ENCODE measurements around the gene RFC3. TPM values are rescaled to one million over a fixed set of nuclear protein-coding genes. Genes with fewer than 3 reads are reported as not detected.
"Not testable (repeated sequence)": the region's sequence is repeated elsewhere in the genome, so short reads cannot be mapped to it uniquely, and the experiment has no call there.

The RFC3 gene
- polyA plus RNA-seq, 1 of the 3 experiments (the other 2 are of a cell fraction): 15.8 TPM

DNA sequence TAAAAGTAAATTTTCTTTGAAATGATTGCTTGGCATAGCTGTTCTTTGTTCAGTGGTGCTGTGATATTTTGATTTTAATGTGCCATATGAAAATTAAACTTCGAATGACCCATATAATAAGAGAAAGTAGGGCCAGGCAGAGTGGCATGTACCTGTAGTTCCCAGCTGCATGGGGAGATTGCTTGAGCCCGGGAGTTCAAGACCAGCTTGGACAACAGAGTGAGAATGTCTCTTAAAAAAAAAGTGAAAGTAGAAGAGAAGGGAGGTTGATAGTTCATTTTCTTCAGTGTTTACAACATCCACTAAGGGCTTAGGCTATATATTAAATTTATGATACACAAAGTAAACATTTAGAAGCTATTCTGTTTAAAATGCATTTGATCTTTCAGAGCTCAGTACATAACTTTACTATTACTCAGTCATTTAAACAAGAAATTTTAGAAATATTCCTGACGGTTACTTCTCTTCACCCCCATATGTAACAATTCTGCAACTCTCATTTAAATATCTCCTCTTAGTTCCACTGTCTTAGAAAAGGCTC, 17.2 kb upstream of the RFC3 start (continued):
- no peak for TF ChIP-seq USF1 (IDR thresholded peaks at IDR 0.05; ENCODE audit: borderline replicate concordance, low read depth)
- TF ChIP-seq RAD21 (IDR thresholded peaks at IDR 0.05; ENCODE audit: low read length): no peak
- TF ChIP-seq SIN3A (IDR thresholded peaks at IDR 0.05; ENCODE audit: borderline replicate concordance, low read depth, low read length): no peak
- no peak for TF ChIP-seq RFX5 (IDR thresholded peaks at IDR 0.05; ENCODE audit: low read length)
- no peak for TF ChIP-seq TCF12 (IDR thresholded peaks at IDR 0.05)
- TF ChIP-seq, protein P1, sequence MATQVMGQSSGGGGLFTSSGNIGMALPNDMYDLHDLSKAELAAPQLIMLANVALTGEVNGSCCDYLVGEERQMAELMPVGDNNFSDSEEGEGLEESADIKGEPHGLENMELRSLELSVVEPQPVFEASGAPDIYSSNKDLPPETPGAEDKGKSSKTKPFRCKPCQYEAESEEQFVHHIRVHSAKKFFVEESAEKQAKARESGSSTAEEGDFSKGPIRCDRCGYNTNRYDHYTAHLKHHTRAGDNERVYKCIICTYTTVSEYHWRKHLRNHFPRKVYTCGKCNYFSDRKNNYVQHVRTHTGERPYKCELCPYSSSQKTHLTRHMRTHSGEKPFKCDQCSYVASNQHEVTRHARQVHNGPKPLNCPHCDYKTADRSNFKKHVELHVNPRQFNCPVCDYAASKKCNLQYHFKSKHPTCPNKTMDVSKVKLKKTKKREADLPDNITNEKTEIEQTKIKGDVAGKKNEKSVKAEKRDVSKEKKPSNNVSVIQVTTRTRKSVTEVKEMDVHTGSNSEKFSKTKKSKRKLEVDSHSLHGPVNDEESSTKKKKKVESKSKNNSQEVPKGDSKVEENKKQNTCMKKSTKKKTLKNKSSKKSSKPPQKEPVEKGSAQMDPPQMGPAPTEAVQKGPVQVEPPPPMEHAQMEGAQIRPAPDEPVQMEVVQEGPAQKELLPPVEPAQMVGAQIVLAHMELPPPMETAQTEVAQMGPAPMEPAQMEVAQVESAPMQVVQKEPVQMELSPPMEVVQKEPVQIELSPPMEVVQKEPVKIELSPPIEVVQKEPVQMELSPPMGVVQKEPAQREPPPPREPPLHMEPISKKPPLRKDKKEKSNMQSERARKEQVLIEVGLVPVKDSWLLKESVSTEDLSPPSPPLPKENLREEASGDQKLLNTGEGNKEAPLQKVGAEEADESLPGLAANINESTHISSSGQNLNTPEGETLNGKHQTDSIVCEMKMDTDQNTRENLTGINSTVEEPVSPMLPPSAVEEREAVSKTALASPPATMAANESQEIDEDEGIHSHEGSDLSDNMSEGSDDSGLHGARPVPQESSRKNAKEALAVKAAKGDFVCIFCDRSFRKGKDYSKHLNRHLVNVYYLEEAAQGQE (IDR thresholded peaks at IDR 0.05; ENCODE audit: low read depth, low read length): no peak
- no peak for TF ChIP-seq NRF1 (IDR thresholded peaks at IDR 0.05; ENCODE audit: low read depth, low read length)
- TF ChIP-seq FOXM1 (IDR thresholded peaks at IDR 0.05; ENCODE audit: low read depth): no peak

GRCh38 chr13:33806470-33807248, 11.3 kb upstream of the RFC3 start:
- DNase-seq: no peak
- ChIA-PET POLR2A (no interaction called here), CTCF (no interaction called here)
- Histone ChIP-seq H4K20me1 (ENCODE audit: insufficient read depth) (no peaks in the 10 kb centered on the region), H3K4me3 (ENCODE audit: low read depth in 2 of 2, low read length in 1 of 2) (no peak overlapping the region), H3K9ac (no peak overlapping the region), H3K9me3 (no peaks in the 10 kb centered on the region), H3K27ac (ENCODE audit: low read depth in 2 of 2, low read length in 1 of 2) (no peak overlapping the region), H3K79me2 (ENCODE audit: insufficient read depth) (no peaks in the 10 kb centered on the region), H3K27me3 (ENCODE audit: insufficient read depth) (no peaks in the 10 kb centered on the region), H3F3A (replicated peaks; ENCODE audit: insufficient read depth) (no peaks in the 10 kb centered on the region), H3K4me1 (ENCODE audit: control insufficient read depth in 1 of 2, insufficient read depth in 2 of 2, low read depth in 1 of 2, low read length in 1 of 2) (no peaks in the 10 kb centered on the region; a peak in 1 of 4 replicates), H3K4me2 (no peak overlapping the region), H3K9me2 (no peaks in the 10 kb centered on the region), H3K36me3 (replicated peaks in 1 of 2; ENCODE audit: control insufficient read depth in 1 of 2, insufficient read depth in 2 of 2, low read length in 1 of 2) (no peaks in the 10 kb centered on the region), H2AFZ (ENCODE audit: low read depth) (no peak overlapping the region)
- no peak for TF ChIP-seq PBX3 (IDR thresholded peaks at IDR 0.05)
- TF ChIP-seq EZH2phosphoT487 (IDR thresholded peaks at IDR 0.05; ENCODE audit: borderline replicate concordance, low read depth): no peak
- no peak for TF ChIP-seq CHD2 (IDR thresholded peaks at IDR 0.05; ENCODE audit: low read length, partially characterized antibody)
- no peak for TF ChIP-seq GATA2 (CRISPR knock-in tag; IDR thresholded peaks at IDR 0.05)
- TF ChIP-seq, protein P2, sequence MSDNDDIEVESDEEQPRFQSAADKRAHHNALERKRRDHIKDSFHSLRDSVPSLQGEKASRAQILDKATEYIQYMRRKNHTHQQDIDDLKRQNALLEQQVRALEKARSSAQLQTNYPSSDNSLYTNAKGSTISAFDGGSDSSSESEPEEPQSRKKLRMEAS (IDR thresholded peaks at IDR 0.05; ENCODE audit: low read depth): no peak
- no peak for TF ChIP-seq POLR2AphosphoS5 (IDR thresholded peaks at IDR 0.05; ENCODE audit: low read depth, low read length)
- 78% methylated on average over 8 of the region's 8 CpGs for WGBS (ENCODE audit: low lambda C conversion rate)

GRCh38 chr13:33812829-33813228, 5.1 kb upstream of the RFC3 start:
- H3K9me3 ChIP-seq; H3K9me2 ChIP-seq; H3K36me3 ChIP-seq (replicated peaks in 1 of 2; ENCODE audit: control insufficient read depth in 1 of 2, insufficient read depth in 2 of 2, low read length in 1 of 2); H3K27ac ChIP-seq (ENCODE audit: low read depth in 2 of 2, low read length in 1 of 2); H3K4me1 ChIP-seq (ENCODE audit: control insufficient read depth in 1 of 2, insufficient read depth in 2 of 2, low read depth in 1 of 2, low read length in 1 of 2); H3K79me2 ChIP-seq (ENCODE audit: insufficient read depth); DNase-seq; H3K4me2 ChIP-seq; H3K4me3 ChIP-seq (ENCODE audit: low read depth in 2 of 2, low read length in 1 of 2); H3K9ac ChIP-seq; H3F3A ChIP-seq (replicated peaks; ENCODE audit: insufficient read depth); POLR2A ChIA-PET; H4K20me1 ChIP-seq (ENCODE audit: insufficient read depth); H3K27me3 ChIP-seq (ENCODE audit: insufficient read depth): not testable (repeated sequence)
- peak overlapping the region; percentile 71 for H2AFZ ChIP-seq (ENCODE audit: low read depth)
- CTCF ChIA-PET: interaction anchor here (2.2 kb wide), 1 partner anchor 13 kb away, joined by 10 read pairs; no protein-coding TSS in a partner anchor
- WGBS (ENCODE audit: low lambda C conversion rate): 87% methylated on average over 7 of the region's 7 CpGs

All from SK-N-SH (cell line).